HL-60 (cell line): ENCODE data around the gene VASP.
A peak's percentile ranks its signal among the peaks of the same experiment; 100 is the strongest.

Experiments used
- CTCF ChIP-seq: IDR thresholded peaks from one replicate; pipeline ENCODE4 v1.5.1; 2011; ENCODE audit warnings: low read length, control low read depth, inconsistent platforms; ENCODE audit not compliant: insufficient read depth
- GABPA ChIP-seq: IDR thresholded peaks from 2 replicates; pipeline ENCODE4 v1.6.1; 2012; ENCODE audit warnings: low read depth
- POLR2AphosphoS5 ChIP-seq: IDR thresholded peaks from 2 replicates; pipeline ENCODE4 v1.6.1; 2012; ENCODE audit warnings: low read depth
- REST ChIP-seq: IDR thresholded peaks from 2 replicates; pipeline ENCODE4 v1.6.1; 2012; ENCODE audit warnings: low read depth; ENCODE audit not compliant: insufficient replicate concordance

- TF ChIP-seq CTCF (no peak), POLR2AphosphoS5 (peak; percentile 89), REST (no peak), GABPA (peak; percentile 45; the same call in 1 of the 2 replicates)
These were observed 7.9 kb downstream of the VASP start for GRCh38 chr19:45515081-45515624.
